C4-2B (cell line): ENCODE data around the gene HRC.

ENCODE experiments used
- CTCF ChIP-seq: fragments of 450-650 bp; conservative IDR thresholded peaks from 2 replicates; pipeline ENCODE4 v1.5.1; 2017; ENCODE audit warnings: mild to moderate bottlenecking
- ZFX ChIP-seq: fragments of 450-650 bp; IDR thresholded peaks from 2 replicates; pipeline ENCODE4 v1.6.1; 2017

- TF ChIP-seq CTCF: peak; percentile 97
- no peak for TF ChIP-seq ZFX
Observed at GRCh38 chr19:49145573-49146407, 9.4 kb downstream of the HRC start.
